HCT116 (cell line): Measurements from ENCODE around the gene URB1. TPM values are rescaled to one million over a fixed set of nuclear protein-coding genes. Genes with fewer than 3 reads are reported as not detected.

Experiments
- ATAC-seq: fragments of 200-7000 bp; cut with Tn5 transposase; 2 replicates; pipeline ENCODE4 v1.9.1; 2020; ENCODE audit warnings: mild to moderate bottlenecking, moderate library complexity
- BruUV-seq: library from RNA; stranded (reverse); fragments of 400-500 nt; replicated peaks from 2 replicates; lab custom pipeline; 2021; lab: Mats Ljungman, UMichigan
- CTCF ChIA-PET: fragments of 300-600 bp; sonication (Branson Sonifier 250); formaldehyde crosslinking; loops from one replicate; lab custom pipeline; 2021; ENCODE audit warnings: antibody characterized with exemption; lab: Charles Lee
- POLR2A ChIA-PET: fragments of 300-600, 350-600 bp; sonication (Branson Sonifier 250); formaldehyde crosslinking; loops from one replicate; lab custom pipeline; 2021; ENCODE audit warnings: antibody characterized with exemption; lab: Charles Lee
- RAD21 ChIA-PET, 2 experiments: fragments of 300-600 bp; sonication (Branson Sonifier 250); formaldehyde crosslinking; loops; one replicate each; lab custom pipeline; 2023; ENCODE audit warnings: low total read pairs in 2 of 2; ENCODE audit not compliant: uncharacterized antibody in 2 of 2, unreplicated experiment in 2 of 2, low non-redundant PET in 1 of 2; lab: Charles Lee
- DNase-seq: peaks from one replicate; pipeline ENCODE4 v3.0.0-alpha.2; 2010; ENCODE audit warnings: low read depth, low spot score
- H2AFZ ChIP-seq: fragments of 200-600 bp; shearing (Covaris generic), sonication (generic); 2 replicates; pipeline ENCODE4 v1.6.1; 2017; ENCODE audit warnings: low read depth, mixed run types, mixed read lengths, antibody characterized with exemption, low read length; ENCODE audit not compliant: poor library complexity, severe bottlenecking
- H3K27ac ChIP-seq: 2 replicates; pipeline ENCODE4 v1.5.1; 2012; ENCODE audit warnings: low read depth, low read length
- H3K27me3 ChIP-seq: fragments of 200-600 bp; sonication (generic); 2 replicates; pipeline ENCODE4 v1.6.1; 2016; ENCODE audit warnings: mixed run types, low read length, mixed read lengths; ENCODE audit not compliant: insufficient read depth
- H3K36me3 ChIP-seq, 2 experiments: fragments of 200-500 bp in 1 of 2; fragments of 200-600 bp in 1 of 2; sonication (Bioruptor generic) in 1 of 2; sonication (generic) in 1 of 2; 2 replicates each; pipeline versions ENCODE4 v1.5.1 to v1.6.1; 2014 to 2016; ENCODE audit warnings: low read length in 2 of 2, inconsistent platforms in 1 of 2, mixed read lengths in 1 of 2, mixed run types in 1 of 2; ENCODE audit not compliant: insufficient read depth in 2 of 2, control insufficient read depth in 1 of 2
- H3K4me1 ChIP-seq, 2 experiments: fragments of 200-600 bp in 1 of 2; sonication (generic) in 1 of 2; 2 replicates each; pipeline versions ENCODE4 v1.5.1 to v1.6.1; 2012 to 2017; ENCODE audit warnings: low read length in 2 of 2, inconsistent platforms in 1 of 2, mild to moderate bottlenecking in 1 of 2, mixed read lengths in 1 of 2, mixed run types in 1 of 2, moderate library complexity in 1 of 2; ENCODE audit not compliant: insufficient read depth in 2 of 2, control insufficient read depth in 1 of 2
- H3K4me2 ChIP-seq: fragments of 200-600 bp; sonication (generic); 2 replicates; pipeline ENCODE4 v1.6.1; 2017; ENCODE audit warnings: mixed run types, low read length, mixed read lengths
- H3K4me3 ChIP-seq, 2 experiments: fragments of 200-600 bp in 1 of 2; sonication (generic) in 1 of 2; replicated peaks in 1 of 2; 2 replicates each; pipeline ENCODE4 v1.5.1; 2011 to 2016; ENCODE audit warnings: low read length in 2 of 2, control low read depth in 1 of 2, low read depth in 1 of 2, mild to moderate bottlenecking in 1 of 2, mixed read lengths in 1 of 2, mixed run types in 1 of 2
- H3K79me2 ChIP-seq: fragments of 200-600 bp; sonication (generic); 2 replicates; pipeline ENCODE4 v1.6.1; 2017; ENCODE audit warnings: mild to moderate bottlenecking, mixed run types, low read length, moderate library complexity, mixed read lengths; ENCODE audit not compliant: insufficient read depth
- H3K9ac ChIP-seq: fragments of 200-600 bp; sonication (generic); 2 replicates; pipeline ENCODE4 v1.6.1; 2016; ENCODE audit warnings: low read length, mixed read lengths
- H3K9me2 ChIP-seq: fragments of 200-600 bp; sonication (generic), shearing (Covaris generic); 2 replicates; pipeline ENCODE4 v1.6.1; 2017; ENCODE audit warnings: mixed run types, mild to moderate bottlenecking, moderate library complexity; ENCODE audit not compliant: insufficient read depth
- H3K9me3 ChIP-seq, 2 experiments: fragments of 200-500 bp in 1 of 2; fragments of 200-600 bp in 1 of 2; sonication (Bioruptor generic) in 1 of 2; sonication (generic) in 1 of 2; 2 replicates each; pipeline ENCODE4 v1.6.1; 2014 to 2017; ENCODE audit warnings: low read length in 2 of 2, mixed read lengths in 2 of 2, inconsistent platforms in 1 of 2, low read depth in 1 of 2, mild to moderate bottlenecking in 1 of 2, mixed run types in 1 of 2, moderate library complexity in 1 of 2; ENCODE audit not compliant: control insufficient read depth in 1 of 2, insufficient read depth in 1 of 2
- H4K20me1 ChIP-seq: fragments of 200-600 bp; sonication (generic), shearing (Covaris generic); 2 replicates; pipeline ENCODE4 v1.6.1; 2017; ENCODE audit warnings: mixed run types, mild to moderate bottlenecking, moderate library complexity; ENCODE audit not compliant: insufficient read depth
- EZH2phosphoT487 ChIP-seq: fragments of 200-600 bp; IDR thresholded peaks from 2 replicates; pipeline ENCODE4 v1.6.1; 2018; ENCODE audit warnings: antibody characterized with exemption, borderline replicate concordance
- YY1 ChIP-seq: IDR thresholded peaks from 2 replicates; pipeline ENCODE4 v1.6.1; 2011; ENCODE audit warnings: low read length, low read depth, moderate library complexity, mild to moderate bottlenecking; ENCODE audit not compliant: insufficient replicate concordance; ENCODE audit errors: extremely low read depth
- intact Hi-C: fragments of 100-400 bp; cut with micrococcal nuclease; formaldehyde crosslinking; loops from 2 replicates; pipeline ENCODE4 v1.10.0; 2022
- total RNA-seq: library from RNA; stranded (reverse); gene quantifications from one replicate; pipeline ENCODE4 v1.2.1, GENCODE V29; 2021; ENCODE audit not compliant: unreplicated experiment
- TF ChIP-seq, protein P1 (sequence below): IDR thresholded peaks from 2 replicates; pipeline ENCODE4 v1.6.1; 2012
- TF ChIP-seq, protein P2 (sequence below): IDR thresholded peaks from 2 replicates; pipeline ENCODE4 v1.6.1; 2012; ENCODE audit warnings: low read depth

The URB1 gene
- total RNA-seq, 1 experiment from 2014 or later, result 28.3 TPM

- BruUV-seq, result no TSS peak
- CTCF ChIA-PET, result no interaction called here
These were observed 14.8 kb downstream of the URB1 start for GRCh38 chr21:32377991-32378390.

More at GRCh38 chr21:32377991-32378390, 14.8 kb downstream of the URB1 start:
- Histone ChIP-seq H3K36me3 (peaks cover 58 to 60% of the 10 kb centered on the region in 2 experiments), H3K27me3 (no peaks in the 10 kb centered on the region), H3K4me1 (peaks cover 9% of the 10 kb centered on the region in 2 experiments; a peak in 3 of 4 replicates), H3K9ac (no peak overlapping the region), H3K9me3 (no peaks in the 10 kb centered on the region), H4K20me1 (no peaks in the 10 kb centered on the region; the same call in 1 of the 2 replicates), H3K79me2 (peaks cover 97% of the 10 kb centered on the region), H3K9me2 (no peaks in the 10 kb centered on the region), H3K4me2 (no peak overlapping the region), H3K27ac (no peak overlapping the region), H2AFZ (no peak overlapping the region), H3K4me3 (no peak overlapping the region)
- TF ChIP-seq YY1 (no peak), EZH2phosphoT487 (no peak)
- TF ChIP-seq, protein P1, sequence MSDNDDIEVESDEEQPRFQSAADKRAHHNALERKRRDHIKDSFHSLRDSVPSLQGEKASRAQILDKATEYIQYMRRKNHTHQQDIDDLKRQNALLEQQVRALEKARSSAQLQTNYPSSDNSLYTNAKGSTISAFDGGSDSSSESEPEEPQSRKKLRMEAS, result no peak
- TF ChIP-seq, protein P2, sequence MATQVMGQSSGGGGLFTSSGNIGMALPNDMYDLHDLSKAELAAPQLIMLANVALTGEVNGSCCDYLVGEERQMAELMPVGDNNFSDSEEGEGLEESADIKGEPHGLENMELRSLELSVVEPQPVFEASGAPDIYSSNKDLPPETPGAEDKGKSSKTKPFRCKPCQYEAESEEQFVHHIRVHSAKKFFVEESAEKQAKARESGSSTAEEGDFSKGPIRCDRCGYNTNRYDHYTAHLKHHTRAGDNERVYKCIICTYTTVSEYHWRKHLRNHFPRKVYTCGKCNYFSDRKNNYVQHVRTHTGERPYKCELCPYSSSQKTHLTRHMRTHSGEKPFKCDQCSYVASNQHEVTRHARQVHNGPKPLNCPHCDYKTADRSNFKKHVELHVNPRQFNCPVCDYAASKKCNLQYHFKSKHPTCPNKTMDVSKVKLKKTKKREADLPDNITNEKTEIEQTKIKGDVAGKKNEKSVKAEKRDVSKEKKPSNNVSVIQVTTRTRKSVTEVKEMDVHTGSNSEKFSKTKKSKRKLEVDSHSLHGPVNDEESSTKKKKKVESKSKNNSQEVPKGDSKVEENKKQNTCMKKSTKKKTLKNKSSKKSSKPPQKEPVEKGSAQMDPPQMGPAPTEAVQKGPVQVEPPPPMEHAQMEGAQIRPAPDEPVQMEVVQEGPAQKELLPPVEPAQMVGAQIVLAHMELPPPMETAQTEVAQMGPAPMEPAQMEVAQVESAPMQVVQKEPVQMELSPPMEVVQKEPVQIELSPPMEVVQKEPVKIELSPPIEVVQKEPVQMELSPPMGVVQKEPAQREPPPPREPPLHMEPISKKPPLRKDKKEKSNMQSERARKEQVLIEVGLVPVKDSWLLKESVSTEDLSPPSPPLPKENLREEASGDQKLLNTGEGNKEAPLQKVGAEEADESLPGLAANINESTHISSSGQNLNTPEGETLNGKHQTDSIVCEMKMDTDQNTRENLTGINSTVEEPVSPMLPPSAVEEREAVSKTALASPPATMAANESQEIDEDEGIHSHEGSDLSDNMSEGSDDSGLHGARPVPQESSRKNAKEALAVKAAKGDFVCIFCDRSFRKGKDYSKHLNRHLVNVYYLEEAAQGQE, result no peak
- no peak for ATAC-seq
- ChIA-PET POLR2A (no interaction called here), RAD21 (no interaction called here)
- no peak for DNase-seq
- intact Hi-C loops, result no loop called here
